ENCODE data around the gene RAPSN.

The RAPSN gene

DNA sequence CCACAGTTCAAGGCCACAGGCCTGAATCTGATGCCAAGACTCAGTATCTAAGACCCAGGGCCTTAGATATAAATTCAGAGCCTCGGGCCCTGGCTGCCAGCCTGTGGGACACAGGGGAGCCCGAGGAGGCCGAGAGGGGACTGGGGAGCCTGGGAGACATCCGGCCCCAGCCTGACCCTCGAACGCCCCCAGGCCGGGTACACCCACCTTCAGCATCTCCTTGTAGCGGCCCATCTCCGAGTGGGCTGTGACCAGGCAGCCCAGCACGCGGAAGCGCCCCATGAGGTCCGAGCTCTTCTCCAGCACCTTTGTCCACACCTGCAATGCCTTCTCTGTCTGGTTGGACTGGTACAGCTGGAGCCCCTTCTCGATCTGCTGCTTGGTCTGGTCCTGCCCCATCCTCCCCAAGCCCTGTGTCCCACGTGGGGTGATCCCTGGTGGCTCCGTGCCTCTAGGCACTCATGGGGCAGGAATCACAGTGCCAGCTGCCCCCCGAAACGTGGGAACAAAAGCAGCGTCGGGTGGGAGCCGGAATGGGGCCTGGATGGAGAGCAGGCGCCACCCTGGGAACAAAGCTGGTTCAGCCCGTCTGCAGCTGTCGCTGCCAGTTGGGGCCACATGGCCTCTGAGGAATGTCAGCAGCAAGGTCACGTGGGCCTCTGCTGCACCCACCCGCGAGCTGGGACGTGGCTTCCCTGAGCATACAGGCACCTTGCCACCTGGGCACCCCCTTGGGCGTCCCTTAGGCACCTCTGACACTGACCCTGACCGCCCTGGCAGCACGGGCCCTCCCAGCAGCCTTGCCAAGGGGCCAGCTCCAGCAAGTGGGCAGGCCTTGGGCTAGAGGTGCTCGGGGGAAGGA lies at the start of gene RAPSN:
RAPSN (minus strand) TSS at position 571 of the 862 bp plus-strand sequence; CDS start at position 399, 172 bp downstream.
- no peak for DNase-seq
- TF ChIP-seq POLR2A (IDR thresholded peaks at IDR 0.05; ENCODE audit: low read length) (no peak), GATA1 (IDR thresholded peaks at IDR 0.05; ENCODE audit: low read depth, low read length) (no peak)

DNA sequence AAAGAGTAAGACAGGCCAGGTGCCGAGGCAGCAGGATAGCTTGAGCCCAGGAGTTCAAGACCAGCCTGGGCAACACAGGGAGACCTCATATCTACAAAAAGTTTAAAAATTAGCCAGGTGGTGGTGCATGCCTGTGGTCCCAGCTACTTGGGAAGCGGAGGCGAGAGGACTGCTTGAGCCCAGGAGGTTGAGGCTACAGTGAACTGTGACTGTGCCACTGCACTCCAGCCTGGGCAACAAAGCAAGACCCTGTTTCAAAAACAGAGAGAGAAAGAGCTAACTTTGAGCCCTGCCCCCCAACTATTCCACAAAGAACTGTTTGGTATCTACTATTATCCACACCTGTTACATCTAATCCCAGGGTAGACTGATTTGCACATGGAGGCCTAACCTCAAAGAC lies 49.2 kb upstream of the RAPSN start:
- no peak for DNase-seq
- TF ChIP-seq POLR2A (IDR thresholded peaks at IDR 0.05; ENCODE audit: low read length) (no peak), GATA1 (IDR thresholded peaks at IDR 0.05; ENCODE audit: low read depth, low read length) (no peak)

DNA sequence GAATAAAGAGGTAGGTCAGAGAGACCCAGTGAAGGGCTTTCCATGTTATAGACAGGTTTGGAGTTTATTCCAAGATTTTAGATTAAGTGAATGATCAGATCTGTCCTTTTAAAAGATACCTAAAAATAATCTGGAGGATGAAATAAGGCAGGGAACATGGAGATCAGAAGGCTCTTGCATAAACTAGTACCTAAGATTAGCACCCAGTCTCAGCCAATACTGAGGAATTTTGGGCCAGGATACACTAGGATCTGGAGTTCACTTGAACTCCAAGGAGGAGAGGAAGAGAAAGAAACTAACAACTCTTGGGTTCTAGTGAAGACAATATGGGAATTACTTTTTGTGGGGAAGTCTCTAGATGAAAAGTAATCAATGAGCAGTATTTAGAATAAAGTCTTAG lies 47.9 kb upstream of the RAPSN start:
- TF ChIP-seq POLR2A (IDR thresholded peaks at IDR 0.05; ENCODE audit: low read length) = no peak
- no peak for TF ChIP-seq GATA1 (IDR thresholded peaks at IDR 0.05; ENCODE audit: low read depth, low read length)
- no peak for DNase-seq

DNA sequence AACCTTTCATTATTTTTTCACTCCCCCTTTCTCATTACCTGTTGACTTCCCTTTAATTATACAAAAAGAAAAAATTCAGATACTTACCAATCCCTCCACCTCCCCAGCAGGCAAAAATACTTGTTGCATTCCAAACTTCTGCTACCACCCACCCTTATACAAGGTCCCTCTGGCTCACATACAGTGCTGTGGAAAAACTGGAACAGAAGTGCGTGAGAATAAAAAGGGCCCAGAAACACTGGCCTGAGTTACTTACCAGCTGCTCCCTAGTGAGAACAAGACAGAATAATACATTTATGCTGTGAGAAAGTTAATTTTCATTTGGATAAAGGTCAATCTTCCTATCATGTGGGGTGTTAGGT lies 46.9 kb upstream of the RAPSN start:
- DNase-seq = no peak
- no peak for TF ChIP-seq GATA1 (IDR thresholded peaks at IDR 0.05; ENCODE audit: low read depth, low read length)
- no peak for TF ChIP-seq POLR2A (IDR thresholded peaks at IDR 0.05; ENCODE audit: low read length)

DNA sequence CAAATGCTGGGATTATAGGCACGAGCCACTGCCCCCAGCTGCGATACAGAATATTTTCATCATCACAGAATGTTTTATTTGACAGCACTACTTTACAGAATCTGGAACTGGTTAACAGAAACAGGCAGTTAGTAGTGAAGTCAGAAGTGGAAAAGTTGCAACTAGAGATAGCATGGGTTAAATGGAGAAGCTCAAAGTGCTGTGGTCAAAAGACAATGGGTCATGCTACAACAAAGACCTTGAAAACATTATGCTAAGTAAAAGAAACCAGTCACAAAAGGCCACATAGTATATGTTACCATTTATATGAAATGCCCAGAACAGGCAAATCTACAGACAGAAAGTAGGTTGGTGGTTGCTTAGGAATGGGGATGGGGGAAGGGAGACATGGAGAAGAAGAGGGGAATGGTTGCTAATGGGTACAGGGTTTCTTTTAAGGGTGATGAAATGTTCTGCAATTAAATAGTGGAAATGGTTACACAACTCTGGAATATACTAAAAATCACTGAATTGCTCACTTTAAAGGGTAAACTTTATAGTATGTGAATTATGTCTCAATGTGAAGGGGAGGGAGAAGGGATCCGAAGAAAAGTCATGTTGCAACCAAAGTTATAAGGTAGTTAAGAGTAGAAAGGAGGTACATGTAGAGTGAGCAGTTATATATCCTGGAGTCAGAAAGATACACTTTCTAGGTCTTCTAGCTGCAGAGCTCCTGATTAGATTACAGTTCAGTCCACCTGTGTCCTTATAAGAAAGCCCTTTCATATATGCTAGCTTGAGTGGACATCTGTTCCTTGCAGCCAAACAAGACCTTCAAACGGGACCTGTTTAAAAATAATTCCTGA lies 46.3 kb upstream of the RAPSN start:
- TF ChIP-seq POLR2A (IDR thresholded peaks at IDR 0.05; ENCODE audit: low read length) = no peak
- TF ChIP-seq GATA1 (IDR thresholded peaks at IDR 0.05; ENCODE audit: low read depth, low read length) = no peak
- DNase-seq = peak; percentile 20 to 57

DNA sequence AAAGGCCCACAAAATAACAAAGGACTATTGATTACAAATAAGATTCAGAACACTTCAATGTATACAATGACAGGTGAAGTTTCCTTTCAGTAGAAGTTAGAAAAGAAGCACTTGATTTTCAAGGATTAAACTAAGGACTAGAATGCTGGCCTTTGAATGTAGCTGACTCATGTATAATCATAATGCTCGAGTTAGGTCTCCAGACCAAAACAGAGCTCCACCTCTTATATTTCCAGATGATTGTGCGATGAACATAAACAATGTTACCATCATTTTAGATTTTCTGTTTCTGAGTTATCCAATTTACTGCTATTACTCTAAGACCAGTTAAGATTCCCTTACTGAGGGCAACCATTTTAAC lies 40.4 kb upstream of the RAPSN start:
- TF ChIP-seq GATA1 (IDR thresholded peaks at IDR 0.05; ENCODE audit: low read depth, low read length) (no peak), POLR2A (IDR thresholded peaks at IDR 0.05; ENCODE audit: low read length) (no peak)
- DNase-seq = peak in 1 of 2 experiments; percentile 44

DNA sequence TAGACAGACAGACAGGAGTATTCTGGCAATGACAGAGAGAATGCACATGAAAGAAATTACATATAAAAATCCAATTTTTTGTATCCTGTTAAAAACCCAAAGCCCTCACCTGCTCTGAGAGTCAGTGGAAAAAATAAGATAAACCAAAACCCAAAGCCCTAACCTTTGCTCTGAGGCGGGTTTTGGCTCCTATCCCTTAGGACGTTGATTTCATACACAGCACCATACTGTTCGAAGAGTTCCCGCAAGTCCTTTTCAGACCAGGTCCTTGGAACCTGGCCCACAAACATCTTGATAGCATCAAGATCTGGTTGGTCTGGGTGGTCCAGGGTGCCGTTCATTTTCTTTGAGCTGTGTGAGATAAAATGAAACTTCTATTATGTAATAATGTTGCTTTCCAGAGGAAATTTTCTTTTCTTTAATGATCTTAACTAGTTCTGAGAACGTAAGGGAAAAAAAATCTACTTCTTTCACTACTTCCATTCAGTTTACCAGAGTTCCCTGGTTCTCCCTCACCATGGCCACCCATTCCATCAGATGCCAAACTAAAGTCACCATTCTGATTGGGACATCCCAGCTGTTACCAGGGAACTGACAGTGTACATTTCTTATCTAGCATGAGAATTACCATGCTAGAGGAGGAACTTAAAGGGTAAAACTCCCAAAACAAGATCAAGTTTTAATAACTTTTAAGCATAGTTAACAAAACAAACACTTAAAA lies 39.9 kb upstream of the RAPSN start:
- TF ChIP-seq POLR2A (IDR thresholded peaks at IDR 0.05; ENCODE audit: low read length) (no peak), GATA1 (IDR thresholded peaks at IDR 0.05; ENCODE audit: low read depth, low read length) (no peak)
- peak; percentile 30 to 44 for DNase-seq

DNA sequence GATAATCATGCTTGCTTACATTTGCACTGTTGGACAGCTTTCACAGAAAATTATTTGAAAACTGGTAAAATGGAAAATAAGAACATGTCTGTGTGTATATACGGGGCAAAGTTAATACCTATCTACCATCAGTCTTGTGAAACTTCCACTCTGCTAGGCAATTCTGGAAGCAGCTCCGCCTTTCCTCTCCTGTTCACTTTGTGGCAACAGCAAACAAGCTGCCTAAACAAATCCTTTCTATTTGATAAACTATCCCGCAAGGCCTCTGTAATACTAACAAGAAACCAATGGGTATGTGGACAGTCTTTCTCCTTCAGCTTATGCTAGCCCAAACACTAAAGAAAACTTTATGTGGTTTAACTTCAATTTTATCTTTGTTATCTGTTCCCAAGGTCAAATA lies 39.2 kb upstream of the RAPSN start:
- no peak for DNase-seq
- no peak for TF ChIP-seq POLR2A (IDR thresholded peaks at IDR 0.05; ENCODE audit: low read length)
- no peak for TF ChIP-seq GATA1 (IDR thresholded peaks at IDR 0.05; ENCODE audit: low read depth, low read length)

DNA sequence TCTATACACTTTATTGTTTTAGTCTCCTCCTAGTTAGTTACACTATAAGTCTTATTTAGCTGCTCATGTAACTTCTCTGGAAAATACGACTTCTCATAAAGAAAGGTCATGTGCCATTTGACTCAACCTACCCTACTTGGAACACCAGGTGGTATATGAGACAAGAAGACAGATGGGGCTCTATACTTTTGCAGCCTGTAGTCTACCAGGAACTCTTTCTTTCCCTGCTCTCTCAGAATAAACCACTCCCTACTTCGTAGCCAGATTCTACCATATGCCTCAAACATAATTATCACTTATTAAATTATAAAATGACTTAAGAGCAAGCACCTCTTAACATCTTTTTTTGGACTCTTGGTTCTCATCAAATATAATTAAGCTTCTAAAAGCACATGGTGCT lies 38.5 kb upstream of the RAPSN start:
- TF ChIP-seq GATA1 (IDR thresholded peaks at IDR 0.05; ENCODE audit: low read depth, low read length) (no peak), POLR2A (IDR thresholded peaks at IDR 0.05; ENCODE audit: low read length) (no peak)
- no peak for DNase-seq

DNA sequence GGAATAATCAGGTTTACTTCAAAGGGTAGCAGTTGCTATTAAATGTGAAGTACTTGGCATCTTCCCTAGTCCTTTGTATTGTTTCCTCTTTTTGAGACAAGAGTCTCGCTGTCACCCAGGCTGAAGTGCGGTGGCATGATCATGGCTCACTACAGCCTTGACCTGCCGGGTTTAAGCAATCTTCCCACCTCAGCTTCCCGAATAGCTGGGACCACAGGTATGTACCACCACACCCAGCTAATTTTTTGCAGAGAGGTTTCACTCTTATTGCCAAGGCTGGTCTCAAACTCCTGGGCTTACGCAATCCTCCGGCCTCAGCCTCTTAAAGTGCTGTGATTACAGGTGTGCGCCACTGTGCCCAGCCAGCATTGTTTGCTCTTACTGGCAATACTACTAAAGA lies 36.2 kb upstream of the RAPSN start:
- TF ChIP-seq POLR2A (IDR thresholded peaks at IDR 0.05; ENCODE audit: low read length) = no peak
- no peak for TF ChIP-seq GATA1 (IDR thresholded peaks at IDR 0.05; ENCODE audit: low read depth, low read length)
- no peak for DNase-seq

DNA sequence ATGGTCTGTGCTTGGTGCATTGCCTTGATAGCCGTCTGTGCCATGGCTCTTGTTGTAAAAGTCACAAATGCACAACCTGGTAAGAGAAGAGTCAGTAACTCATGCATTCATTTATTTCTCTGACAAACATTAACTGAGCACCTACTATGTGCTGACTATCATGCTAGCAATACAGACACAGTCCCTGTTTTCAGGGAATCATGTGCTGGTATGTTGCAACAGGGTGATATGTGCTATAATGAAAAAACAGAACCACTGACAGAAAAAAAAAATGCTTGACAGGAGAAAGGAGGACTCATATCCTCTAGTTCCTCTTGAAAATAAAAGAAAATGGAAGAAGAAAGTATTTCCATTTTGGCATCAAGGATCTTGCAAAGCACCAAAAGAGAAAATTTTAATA lies 34.5 kb upstream of the RAPSN start:
- no peak for DNase-seq
- TF ChIP-seq GATA1 (IDR thresholded peaks at IDR 0.05; ENCODE audit: low read depth, low read length) (no peak), POLR2A (IDR thresholded peaks at IDR 0.05; ENCODE audit: low read length) (no peak)

DNA sequence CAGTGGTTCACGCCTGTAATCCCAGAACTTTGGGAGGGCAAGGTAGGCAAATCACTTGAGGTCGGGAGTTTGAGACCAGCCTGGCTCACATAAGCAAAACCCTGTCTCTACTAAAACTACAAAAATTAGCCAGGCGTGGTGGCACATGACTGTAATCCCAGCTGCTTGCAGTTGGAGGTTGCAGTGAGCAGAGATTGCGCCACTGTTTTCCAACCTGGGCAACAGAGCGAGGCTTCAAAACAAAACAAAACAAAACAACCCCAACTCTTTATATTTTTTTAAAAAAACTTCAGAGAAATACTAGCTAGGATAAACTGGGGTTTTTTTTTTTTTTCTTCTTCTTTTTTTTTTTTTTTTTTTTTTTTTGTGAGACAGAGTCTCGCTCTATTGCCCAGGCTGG lies 31.8 kb upstream of the RAPSN start:
- DNase-seq = no peak
- no peak for TF ChIP-seq GATA1 (IDR thresholded peaks at IDR 0.05; ENCODE audit: low read depth, low read length)
- TF ChIP-seq POLR2A (IDR thresholded peaks at IDR 0.05; ENCODE audit: low read length) = no peak

DNA sequence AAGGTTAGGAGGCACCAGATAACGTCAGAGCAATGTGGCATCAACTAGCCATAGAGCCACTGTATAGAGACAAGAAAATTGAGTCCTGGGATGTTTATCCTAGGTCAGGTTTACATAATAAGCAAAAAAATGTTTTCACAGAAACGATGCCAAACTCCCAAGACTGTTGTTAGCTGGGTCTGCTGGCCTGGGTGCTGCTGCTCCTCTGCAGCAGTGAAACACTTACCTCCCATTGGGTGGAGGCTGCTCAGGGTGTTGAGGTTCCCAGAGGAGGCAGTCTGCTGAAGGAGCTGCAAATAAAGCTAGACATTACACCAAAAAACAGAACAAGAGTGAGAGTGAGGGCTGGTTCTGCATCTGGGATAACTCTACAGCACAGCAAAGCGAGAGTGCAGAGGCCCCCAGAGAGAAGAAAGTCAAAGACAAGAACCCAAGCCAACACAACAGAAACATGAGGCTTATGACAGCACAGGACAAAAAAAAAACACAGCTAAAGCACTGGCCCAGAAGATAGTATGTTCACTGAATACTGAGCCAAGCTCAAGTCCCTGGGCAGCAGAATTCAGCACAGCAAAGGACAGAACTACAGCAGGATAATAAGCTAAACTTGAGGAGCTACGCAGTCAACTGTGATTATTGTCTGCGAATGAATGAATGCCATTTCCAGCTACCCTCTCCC lies 29.9 kb upstream of the RAPSN start:
- TF ChIP-seq GATA1 (IDR thresholded peaks at IDR 0.05; ENCODE audit: low read depth, low read length) = no peak
- TF ChIP-seq POLR2A (IDR thresholded peaks at IDR 0.05; ENCODE audit: low read length) = no peak
- DNase-seq = no peak
